Measurements from ENCODE around the gene LRP1B. TPM values are rescaled to one million over a fixed set of nuclear protein-coding genes. Genes with fewer than 3 reads are reported as not detected.

Gene LRP1B
- total RNA-seq, 2 experiments from 2014 or later = not detected

GRCh38 chr2:140718999-140719398, 1411.8 kb downstream of the LRP1B start:
- Mint-ChIP-seq H3K9me3 (peaks cover 12% of the 10 kb centered on the region), H3K4me1 (ENCODE audit: low read depth) (no peaks in the 10 kb centered on the region), H3K27me3 (no peaks in the 10 kb centered on the region), H3K36me3 (no peaks in the 10 kb centered on the region), H3K4me3 (no peak overlapping the region), H3K27ac (no peak overlapping the region)
- ChIA-PET CTCF (no interaction called here), POLR2A (no interaction called here)
- no peak for DNase-seq
- intact Hi-C loops (cut with micrococcal nuclease) = no loop called here

- intact Hi-C loops (cut with micrococcal nuclease) = no loop called here
- H3K9me3 Mint-ChIP-seq = peaks cover 12% of the 10 kb centered on the region
- H3K4me1 Mint-ChIP-seq (ENCODE audit: low read depth) = no peaks in the 10 kb centered on the region
- H3K27ac Mint-ChIP-seq = no peak overlapping the region
- no peaks in the 10 kb centered on the region for H3K27me3 Mint-ChIP-seq
- no peak for DNase-seq
- no peak overlapping the region for H3K4me3 Mint-ChIP-seq
- ChIA-PET POLR2A (no interaction called here), CTCF (no interaction called here)
- no peaks in the 10 kb centered on the region for H3K36me3 Mint-ChIP-seq
Measured at GRCh38 chr2:140717481-140717880, 1413.3 kb downstream of the LRP1B start.

GRCh38 chr2:140714586-140714985, 1416.2 kb downstream of the LRP1B start:
- Mint-ChIP-seq H3K9me3 (peaks cover 11% of the 10 kb centered on the region), H3K4me3 (no peak overlapping the region), H3K27me3 (no peaks in the 10 kb centered on the region), H3K36me3 (no peaks in the 10 kb centered on the region), H3K4me1 (ENCODE audit: low read depth) (no peaks in the 10 kb centered on the region), H3K27ac (no peak overlapping the region)
- intact Hi-C loops (cut with micrococcal nuclease) = no loop called here
- POLR2A ChIA-PET = no interaction called here
- CTCF ChIA-PET = no interaction called here
- DNase-seq = no peak

GRCh38 chr2:140711867-140712266, 1418.9 kb downstream of the LRP1B start:
- intact Hi-C loops (cut with micrococcal nuclease) = no loop called here
- no peaks in the 10 kb centered on the region for H3K27me3 Mint-ChIP-seq
- ChIA-PET POLR2A (no interaction called here), CTCF (no interaction called here)
- H3K36me3 Mint-ChIP-seq = no peaks in the 10 kb centered on the region
- no peak overlapping the region for H3K27ac Mint-ChIP-seq
- no peak for DNase-seq
- peaks cover 5% of the 10 kb centered on the region for H3K9me3 Mint-ChIP-seq
- H3K4me1 Mint-ChIP-seq (ENCODE audit: low read depth) = no peaks in the 10 kb centered on the region
- H3K4me3 Mint-ChIP-seq = no peak overlapping the region

- no peaks in the 10 kb centered on the region for H3K36me3 Mint-ChIP-seq
- no peak for DNase-seq
- CTCF ChIA-PET = no interaction called here
- POLR2A ChIA-PET = no interaction called here
- no peaks in the 10 kb centered on the region for H3K4me1 Mint-ChIP-seq (ENCODE audit: low read depth)
- H3K27me3 Mint-ChIP-seq = no peaks in the 10 kb centered on the region
- no peaks in the 10 kb centered on the region for H3K9me3 Mint-ChIP-seq
- no peak overlapping the region for H3K27ac Mint-ChIP-seq
- no peak overlapping the region for H3K4me3 Mint-ChIP-seq
- intact Hi-C loops (cut with micrococcal nuclease) = no loop called here
Measured at GRCh38 chr2:140701726-140702125, 1429.1 kb downstream of the LRP1B start.

GRCh38 chr2:140698636-140699035, 1432.2 kb downstream of the LRP1B start:
- Mint-ChIP-seq H3K36me3 (no peaks in the 10 kb centered on the region), H3K4me3 (no peak overlapping the region), H3K9me3 (peaks cover 4% of the 10 kb centered on the region), H3K27me3 (no peaks in the 10 kb centered on the region), H3K27ac (no peak overlapping the region), H3K4me1 (ENCODE audit: low read depth) (no peaks in the 10 kb centered on the region)
- ChIA-PET CTCF (no interaction called here), POLR2A (no interaction called here)
- intact Hi-C loops (cut with micrococcal nuclease) = no loop called here
- DNase-seq = no peak

- no peak overlapping the region for H3K27ac Mint-ChIP-seq
- intact Hi-C loops (cut with micrococcal nuclease) = no loop called here
- H3K36me3 Mint-ChIP-seq = no peaks in the 10 kb centered on the region
- no peak overlapping the region for H3K4me3 Mint-ChIP-seq
- peaks cover 4% of the 10 kb centered on the region for H3K9me3 Mint-ChIP-seq
- H3K4me1 Mint-ChIP-seq (ENCODE audit: low read depth) = no peaks in the 10 kb centered on the region
- CTCF ChIA-PET = no interaction called here
- POLR2A ChIA-PET = no interaction called here
- H3K27me3 Mint-ChIP-seq = no peaks in the 10 kb centered on the region
- no peak for DNase-seq
Measured at GRCh38 chr2:140696449-140696848, 1434.4 kb downstream of the LRP1B start.

GRCh38 chr2:140695155-140695554, 1435.7 kb downstream of the LRP1B start:
- CTCF ChIA-PET = no interaction called here
- H3K4me3 Mint-ChIP-seq = no peak overlapping the region
- DNase-seq = no peak
- no peaks in the 10 kb centered on the region for H3K27me3 Mint-ChIP-seq
- H3K36me3 Mint-ChIP-seq = no peaks in the 10 kb centered on the region
- intact Hi-C loops (cut with micrococcal nuclease) = no loop called here
- no peak overlapping the region for H3K27ac Mint-ChIP-seq
- no peaks in the 10 kb centered on the region for H3K4me1 Mint-ChIP-seq (ENCODE audit: low read depth)
- peaks cover 6% of the 10 kb centered on the region for H3K9me3 Mint-ChIP-seq
- POLR2A ChIA-PET = no interaction called here

GRCh38 chr2:140687825-140688224, 1443.0 kb downstream of the LRP1B start:
- Mint-ChIP-seq H3K36me3 (no peaks in the 10 kb centered on the region), H3K27ac (no peak overlapping the region), H3K4me1 (ENCODE audit: low read depth) (no peaks in the 10 kb centered on the region), H3K4me3 (no peak overlapping the region), H3K27me3 (no peaks in the 10 kb centered on the region), H3K9me3 (peaks cover 9% of the 10 kb centered on the region)
- POLR2A ChIA-PET = no interaction called here
- no peak for DNase-seq
- intact Hi-C loops (cut with micrococcal nuclease) = no loop called here
- CTCF ChIA-PET = no interaction called here

- H3K9me3 Mint-ChIP-seq = peaks cover 6% of the 10 kb centered on the region
- intact Hi-C loops (cut with micrococcal nuclease) = no loop called here
- DNase-seq = no peak
- ChIA-PET CTCF (no interaction called here), POLR2A (no interaction called here)
- H3K36me3 Mint-ChIP-seq = no peaks in the 10 kb centered on the region
- H3K27me3 Mint-ChIP-seq = no peaks in the 10 kb centered on the region
- no peak overlapping the region for H3K4me3 Mint-ChIP-seq
- H3K27ac Mint-ChIP-seq = no peak overlapping the region
- no peaks in the 10 kb centered on the region for H3K4me1 Mint-ChIP-seq (ENCODE audit: low read depth)
Measured at GRCh38 chr2:140683658-140684057, 1447.2 kb downstream of the LRP1B start.

- Mint-ChIP-seq H3K36me3 (no peaks in the 10 kb centered on the region), H3K4me3 (no peak overlapping the region), H3K27me3 (no peaks in the 10 kb centered on the region), H3K27ac (no peak overlapping the region), H3K9me3 (peaks cover 3% of the 10 kb centered on the region), H3K4me1 (ENCODE audit: low read depth) (no peaks in the 10 kb centered on the region)
- intact Hi-C loops (cut with micrococcal nuclease) = no loop called here
- CTCF ChIA-PET = no interaction called here
- POLR2A ChIA-PET = no interaction called here
- no peak for DNase-seq
Measured at GRCh38 chr2:140680862-140681261, 1450.0 kb downstream of the LRP1B start.

- ChIA-PET POLR2A (no interaction called here), CTCF (no interaction called here)
- H3K27me3 Mint-ChIP-seq = no peaks in the 10 kb centered on the region
- no peak overlapping the region for H3K27ac Mint-ChIP-seq
- no peaks in the 10 kb centered on the region for H3K36me3 Mint-ChIP-seq
- intact Hi-C loops (cut with micrococcal nuclease) = no loop called here
- H3K4me1 Mint-ChIP-seq (ENCODE audit: low read depth) = no peaks in the 10 kb centered on the region
- H3K4me3 Mint-ChIP-seq = no peak overlapping the region
- no peak for DNase-seq
- peaks cover 3% of the 10 kb centered on the region for H3K9me3 Mint-ChIP-seq
Measured at GRCh38 chr2:140679752-140680151, 1451.1 kb downstream of the LRP1B start.

GRCh38 chr2:140669911-140670310, 1460.9 kb downstream of the LRP1B start:
- intact Hi-C loops (cut with micrococcal nuclease) = no loop called here
- H3K4me3 Mint-ChIP-seq = no peak overlapping the region
- peaks cover 2% of the 10 kb centered on the region for H3K36me3 Mint-ChIP-seq
- peaks cover 12% of the 10 kb centered on the region for H3K9me3 Mint-ChIP-seq
- ChIA-PET POLR2A (no interaction called here), CTCF (no interaction called here)
- no peaks in the 10 kb centered on the region for H3K4me1 Mint-ChIP-seq (ENCODE audit: low read depth)
- H3K27me3 Mint-ChIP-seq = no peaks in the 10 kb centered on the region
- no peak for DNase-seq
- H3K27ac Mint-ChIP-seq = no peak overlapping the region

GRCh38 chr2:140667203-140667602, 1463.6 kb downstream of the LRP1B start:
- ChIA-PET POLR2A (no interaction called here), CTCF (no interaction called here)

More at GRCh38 chr2:140667203-140667602, 1463.6 kb downstream of the LRP1B start:
- H3K27ac Mint-ChIP-seq = no peak overlapping the region
- no peak overlapping the region for H3K4me3 Mint-ChIP-seq
- no peaks in the 10 kb centered on the region for H3K27me3 Mint-ChIP-seq
- peaks cover 11% of the 10 kb centered on the region for H3K9me3 Mint-ChIP-seq
- H3K36me3 Mint-ChIP-seq = peaks cover 2% of the 10 kb centered on the region
- DNase-seq = no peak
- no peaks in the 10 kb centered on the region for H3K4me1 Mint-ChIP-seq (ENCODE audit: low read depth)
- intact Hi-C loops (cut with micrococcal nuclease) = no loop called here

Data from activated CD4-positive, alpha-beta memory T cell treated with anti-CD3 and anti-CD28 coated beads for 36 hours (primary cell).